ENCODE data around the gene ARHGEF12. TPM values are rescaled to one million over a fixed set of nuclear protein-coding genes. Genes with fewer than 3 reads are reported as not detected.

Gene ARHGEF12
- total and polyA plus RNA-seq, 10 of the 15 experiments (the other 5 are each of a cell fraction or from before 2014, with no cell fraction given) = 2.7 to 40.8 (median 20.9) TPM

DNA sequence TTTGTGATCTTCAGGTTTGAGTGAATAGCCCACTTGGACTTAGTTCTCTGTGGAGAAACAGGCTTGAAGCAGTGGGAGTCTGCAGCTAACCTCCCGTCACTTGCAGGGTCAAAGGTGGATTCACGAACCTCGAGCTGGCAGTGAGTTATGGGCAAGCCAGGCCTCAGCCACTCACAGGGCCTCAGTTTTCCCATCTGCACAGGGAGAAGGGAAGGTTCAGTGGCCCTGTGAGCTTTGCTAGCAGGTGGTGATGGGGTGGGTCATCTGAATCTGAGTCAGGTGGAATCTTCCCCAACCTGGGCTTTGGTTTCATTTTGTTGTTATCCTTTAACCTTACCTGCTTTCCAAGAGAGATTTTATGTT, 88.7 kb downstream of the ARHGEF12 start:
- intact Hi-C loops (cut with micrococcal nuclease; ENCODE audit: unreplicated experiment) = no loop called here
- peaks cover 3% of the 10 kb centered on the region; the same call in 1 of the 2 replicates for H3K4me1 ChIP-seq (ENCODE audit: control insufficient read depth, insufficient read depth, low read length)
- SMC1A ChIA-PET (ENCODE audit: uncharacterized antibody, unreplicated experiment) = interaction anchor here (0.9 to 1.8 kb wide), 7 partner anchors 15 to 88 kb away, joined by 3 to 11 read pairs (median 5); no protein-coding TSS in a partner anchor
- H2AFZ ChIP-seq (ENCODE audit: control insufficient read depth, low read depth, low read length) = no peak overlapping the region
- ATAC-seq (peak; percentile 54), DNase-seq (ENCODE audit: low read depth, low spot score) (no peak), FAIRE-seq (no peak)
- TF ChIP-seq NR2F1 (conservative IDR thresholded peaks at IDR 0.05) (peak; percentile 52; the same call in 1 of the 2 replicates), ZNF217 (IDR thresholded peaks at IDR 0.05) (no peak), IKZF2 (IDR thresholded peaks at IDR 0.05) (0 out of 4 replicates have a peak, but pooled peaks of 1 of the 2 experiments have one; percentile 22)
- H3K9ac ChIP-seq (ENCODE audit: control insufficient read depth, insufficient read depth, low read length) = no peak overlapping the region
- RAD21 ChIA-PET (ENCODE audit: unreplicated experiment) = interaction anchor here (0.7 to 2.3 kb wide), 7 partner anchors 24 to 90 kb away, joined by 3 to 9 read pairs (median 3); no protein-coding TSS in a partner anchor
- no TSS peak for BruUV-seq (replicated peaks)
- CTCF ChIA-PET = interaction anchor here (0.6 to 2.5 kb wide), 7 partner anchors 11 to 90 kb away, joined by 3 to 14 read pairs (median 5); partner anchors contain the start of gene ARHGEF12
- 0 out of 2 replicates have a peak overlapping the region, but pooled peaks have one; percentile 7 for H3K4me2 ChIP-seq (ENCODE audit: control insufficient read depth, insufficient read depth)
- H3K4me3 ChIP-seq = no peak overlapping the region
- WGBS (ENCODE audit: insufficient coverage, insufficient replicate concordance, low lambda C conversion rate, missing lambda C conversion rate) = 96% methylated on average over 3 of the region's 3 CpGs
- H3K79me2 ChIP-seq (ENCODE audit: control insufficient read depth, insufficient read depth, low read length) = no peaks in the 10 kb centered on the region
- peak overlapping the region; percentile 2; the same call in 1 of the 2 replicates for H3K27ac ChIP-seq (ENCODE audit: control insufficient read depth, insufficient read depth)
- H3K9me3 ChIP-seq (replicated peaks; ENCODE audit: control insufficient read depth, insufficient read depth, low read length) = no peaks in the 10 kb centered on the region
- H4K20me1 ChIP-seq (ENCODE audit: control insufficient read depth, insufficient read depth) = no peaks in the 10 kb centered on the region
- H3K27me3 ChIP-seq (replicated peaks in 1 of 2; ENCODE audit: control insufficient read depth in 2 of 2, insufficient read depth in 2 of 2, low read length in 1 of 2) = no peaks in the 10 kb centered on the region
- POLR2A ChIA-PET = interaction anchor here (0.5 to 1.2 kb wide), 6 partner anchors 30 to 993 kb away, joined by 3 to 8 read pairs (median 4); no protein-coding TSS in a partner anchor
- in situ Hi-C loops (cut with MboI) = no loop called here
- H3K36me3 ChIP-seq (ENCODE audit: control insufficient read depth in 2 of 2, insufficient read depth in 2 of 2, low read length in 1 of 2) = peaks cover 2 to 10% of the 10 kb centered on the region in 2 experiments; a peak in 2 of 4 replicates

DNA sequence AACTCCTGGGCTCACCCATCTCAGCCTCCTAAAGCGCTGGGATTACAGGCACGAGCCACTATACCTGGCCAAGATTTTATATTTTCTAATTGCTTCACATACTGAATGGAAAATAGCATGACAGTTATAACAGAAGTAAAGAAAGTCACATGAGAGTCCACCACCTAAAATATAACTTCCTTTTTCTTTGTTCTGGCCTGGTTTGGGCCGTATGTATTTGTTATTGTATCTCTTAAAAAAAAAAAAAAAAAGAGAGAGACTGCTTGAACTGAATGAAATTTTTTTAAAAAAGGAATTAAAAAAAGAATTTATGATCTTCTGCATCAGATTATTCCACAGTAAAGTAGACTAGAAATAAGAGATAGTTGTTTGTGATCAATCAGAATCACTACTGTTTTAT, 89.3 kb downstream of the ARHGEF12 start:
- Histone ChIP-seq H3K9me3 (replicated peaks; ENCODE audit: control insufficient read depth, insufficient read depth, low read length) (no peaks in the 10 kb centered on the region), H3K4me2 (ENCODE audit: control insufficient read depth, insufficient read depth) (0 out of 2 replicates have a peak overlapping the region, but pooled peaks have one; percentile 7), H3K4me1 (ENCODE audit: control insufficient read depth, insufficient read depth, low read length) (peaks cover 3% of the 10 kb centered on the region; the same call in 1 of the 2 replicates), H3K27me3 (replicated peaks in 1 of 2; ENCODE audit: control insufficient read depth in 2 of 2, insufficient read depth in 2 of 2, low read length in 1 of 2) (no peaks in the 10 kb centered on the region), H3K36me3 (ENCODE audit: control insufficient read depth in 2 of 2, insufficient read depth in 2 of 2, low read length in 1 of 2) (peaks cover 2 to 10% of the 10 kb centered on the region in 2 experiments; a peak in 2 of 4 replicates), H3K9ac (ENCODE audit: control insufficient read depth, insufficient read depth, low read length) (no peak overlapping the region), H3K79me2 (ENCODE audit: control insufficient read depth, insufficient read depth, low read length) (no peaks in the 10 kb centered on the region), H4K20me1 (ENCODE audit: control insufficient read depth, insufficient read depth) (no peaks in the 10 kb centered on the region), H2AFZ (ENCODE audit: control insufficient read depth, low read depth, low read length) (no peak overlapping the region), H3K27ac (ENCODE audit: control insufficient read depth, insufficient read depth) (peak overlapping the region; percentile 2; the same call in 1 of the 2 replicates), H3K4me3 (no peak overlapping the region)
- ChIA-PET SMC1A (ENCODE audit: uncharacterized antibody, unreplicated experiment) (interaction anchor here (0.9 to 1.8 kb wide), 10 partner anchors 16 to 90 kb away, joined by 3 to 11 read pairs (median 4); no protein-coding TSS in a partner anchor), CTCF (interaction anchor here (0.8 to 2.5 kb wide), 10 partner anchors 12 to 190 kb away, joined by 3 to 14 read pairs (median 4); no protein-coding TSS in a partner anchor), POLR2A (interaction anchor here (0.5 to 1.0 kb wide), 3 partner anchors 88 to 993 kb away, joined by 3 to 8 read pairs (median 3); no protein-coding TSS in a partner anchor), RAD21 (ENCODE audit: unreplicated experiment) (interaction anchor here (0.7 to 2.3 kb wide), 5 partner anchors 25 to 91 kb away, joined by 3 to 9 read pairs (median 3); no protein-coding TSS in a partner anchor)
- BruUV-seq (replicated peaks) = no TSS peak
- ATAC-seq = peak; percentile 54
- DNase-seq (ENCODE audit: low read depth, low spot score) = no peak
- no peak for FAIRE-seq
- 62% methylated on average over 3 of the region's 3 CpGs for whole genome bisulfite sequencing (ENCODE audit: insufficient coverage, insufficient replicate concordance, low lambda C conversion rate, missing lambda C conversion rate)
- peak; percentile 34 for TF ChIP-seq RAD51 (IDR thresholded peaks at IDR 0.05)
- no peak for TF ChIP-seq ZNF207 (IDR thresholded peaks at IDR 0.05; ENCODE audit: borderline replicate concordance)
- TF ChIP-seq IKZF1 (conservative IDR thresholded peaks at IDR 0.05) = no peak
- TF ChIP-seq BHLHE40 (IDR thresholded peaks at IDR 0.05; ENCODE audit: borderline replicate concordance in 1 of 2, low read depth in 2 of 2, low read length in 1 of 2) = peak in 1 of 2 experiments; percentile 31; a peak in 1 of 4 replicates
- peak; percentile 82 for TF ChIP-seq ZNF384 (IDR thresholded peaks at IDR 0.05; ENCODE audit: borderline replicate concordance, low read depth, low read length)
- TF ChIP-seq, protein P1, sequence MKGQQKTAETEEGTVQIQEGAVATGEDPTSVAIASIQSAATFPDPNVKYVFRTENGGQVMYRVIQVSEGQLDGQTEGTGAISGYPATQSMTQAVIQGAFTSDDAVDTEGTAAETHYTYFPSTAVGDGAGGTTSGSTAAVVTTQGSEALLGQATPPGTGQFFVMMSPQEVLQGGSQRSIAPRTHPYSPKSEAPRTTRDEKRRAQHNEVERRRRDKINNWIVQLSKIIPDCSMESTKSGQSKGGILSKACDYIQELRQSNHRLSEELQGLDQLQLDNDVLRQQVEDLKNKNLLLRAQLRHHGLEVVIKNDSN (IDR thresholded peaks at IDR 0.05; ENCODE audit: borderline replicate concordance, extremely low read length, insufficient read depth, low read depth, low read length) = no peak
- TF ChIP-seq MYC (IDR thresholded peaks at IDR 0.05; ENCODE audit: insufficient read depth, insufficient read length, insufficient replicate concordance, low read length, severe bottlenecking) = no peak
- TF ChIP-seq, protein P2, sequence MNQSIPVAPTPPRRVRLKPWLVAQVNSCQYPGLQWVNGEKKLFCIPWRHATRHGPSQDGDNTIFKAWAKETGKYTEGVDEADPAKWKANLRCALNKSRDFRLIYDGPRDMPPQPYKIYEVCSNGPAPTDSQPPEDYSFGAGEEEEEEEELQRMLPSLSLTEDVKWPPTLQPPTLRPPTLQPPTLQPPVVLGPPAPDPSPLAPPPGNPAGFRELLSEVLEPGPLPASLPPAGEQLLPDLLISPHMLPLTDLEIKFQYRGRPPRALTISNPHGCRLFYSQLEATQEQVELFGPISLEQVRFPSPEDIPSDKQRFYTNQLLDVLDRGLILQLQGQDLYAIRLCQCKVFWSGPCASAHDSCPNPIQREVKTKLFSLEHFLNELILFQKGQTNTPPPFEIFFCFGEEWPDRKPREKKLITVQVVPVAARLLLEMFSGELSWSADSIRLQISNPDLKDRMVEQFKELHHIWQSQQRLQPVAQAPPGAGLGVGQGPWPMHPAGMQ (IDR thresholded peaks at IDR 0.05; ENCODE audit: borderline replicate concordance) = no peak
- no peak for TF ChIP-seq SMARCA5 (IDR thresholded peaks at IDR 0.05)
- no peak for TF ChIP-seq HDAC2 (IDR thresholded peaks at IDR 0.05)
- no peak for TF ChIP-seq RUNX3 (IDR thresholded peaks at IDR 0.05; ENCODE audit: low read length)
- in situ Hi-C loops (cut with MboI) (no loop called here), intact Hi-C loops (cut with micrococcal nuclease; ENCODE audit: unreplicated experiment) (no loop called here)
